HG02852 (cell line): Measurements from ENCODE around the gene MRGPRF.
A peak's percentile ranks its signal among the peaks of the same experiment; 100 is the strongest.

Source experiments
- ATAC-seq: cut with Tn5 transposase; IDR thresholded peaks from one replicate; pipeline ENCODE4 v1.9.1; 2021; ENCODE audit warnings: mild to moderate bottlenecking, moderate library complexity; ENCODE audit not compliant: unreplicated experiment

Gene MRGPRF

DNA sequence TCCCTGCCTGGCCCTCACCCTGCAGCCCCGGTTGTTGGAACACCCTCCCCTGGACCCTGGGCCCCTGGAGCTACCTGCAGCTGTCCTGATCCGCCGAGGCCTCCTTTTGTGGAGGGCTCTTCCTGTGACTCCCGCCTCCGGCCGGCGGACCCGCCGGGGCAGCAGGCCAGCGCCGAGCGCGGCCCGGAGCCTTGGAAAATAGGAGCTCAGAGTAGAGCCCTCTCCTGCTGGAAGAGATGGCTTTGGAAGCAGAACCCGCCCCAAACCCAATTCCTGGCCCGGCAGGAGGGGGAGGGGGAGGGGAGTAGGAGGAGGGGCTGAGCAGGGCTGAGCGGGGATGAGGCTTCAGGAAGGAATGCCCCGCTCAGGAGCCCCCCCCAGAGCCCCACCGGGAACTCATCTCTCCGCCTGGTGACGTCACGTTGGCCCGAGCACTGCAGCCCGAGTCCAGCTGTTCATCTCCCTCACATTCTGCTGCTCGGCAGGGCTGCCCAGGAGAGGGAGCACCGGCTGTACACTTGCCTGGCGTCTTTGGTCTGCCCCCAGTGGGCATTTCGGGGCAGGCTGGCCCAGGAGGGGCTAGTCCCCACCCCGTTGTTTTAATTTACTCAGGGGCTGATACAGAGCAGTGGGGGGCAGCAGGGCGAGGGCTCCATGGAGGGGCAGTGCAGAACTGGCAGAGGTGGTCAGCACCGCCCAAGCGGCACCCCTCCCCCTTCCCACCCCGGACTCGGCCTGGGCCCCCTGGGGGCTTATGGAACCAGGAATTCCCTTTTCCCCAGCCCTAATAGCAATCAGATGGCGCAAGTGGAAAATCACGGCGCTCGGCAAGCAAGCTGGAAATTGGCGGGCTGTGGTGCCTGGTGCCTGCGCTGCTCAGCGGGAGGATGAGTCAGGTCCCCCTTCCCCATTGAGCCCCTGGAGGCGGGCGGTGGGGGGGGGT lies at the start of gene MRGPRF:
Gene MRGPRF (minus strand): TSS at position 238 of the 943 bp plus-strand sequence. CDS start 3,345 bp downstream, outside the sequence.
- no peak for ATAC-seq

DNA sequence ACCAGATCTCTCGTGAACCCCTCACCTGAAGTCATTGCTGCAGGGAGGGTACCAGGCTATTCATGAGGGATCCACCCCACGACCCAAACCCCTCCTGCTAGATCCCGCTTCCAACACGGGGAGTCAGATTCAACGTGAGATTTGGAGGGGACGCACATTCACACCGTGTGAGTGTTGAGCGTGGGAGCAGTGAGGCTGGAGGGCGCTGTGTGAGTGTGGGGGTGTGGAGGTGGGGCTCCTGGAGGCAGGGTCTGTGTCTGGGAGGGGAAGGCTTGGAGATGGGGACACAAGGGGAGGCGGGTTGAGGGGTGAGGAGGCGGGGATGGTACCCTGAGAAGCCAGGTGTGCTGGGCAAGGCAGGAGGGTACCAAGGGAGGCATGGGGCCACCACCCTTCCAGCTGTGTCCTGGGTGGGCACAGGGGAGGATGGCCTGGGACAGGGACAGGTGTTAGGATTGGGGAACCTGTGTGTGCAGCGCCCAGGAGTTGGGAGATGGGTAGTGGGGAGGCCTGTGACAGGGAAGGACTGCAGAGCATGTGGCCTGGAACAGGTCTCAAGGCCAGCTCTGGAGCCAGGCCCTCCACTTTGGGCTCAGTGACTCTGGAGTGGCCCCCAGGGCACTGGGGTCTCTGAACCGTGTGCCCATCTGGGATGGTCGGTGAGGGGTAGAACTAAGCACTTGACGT lies 49.3 kb upstream of the MRGPRF start:
- no peak for ATAC-seq

GRCh38 chr11:69061713-69062053 lies 48.6 kb upstream of the MRGPRF start:
- ATAC-seq, result no peak

- no peak for ATAC-seq
Measured at GRCh38 chr11:69060806-69061712, 48.0 kb upstream of the MRGPRF start.

DNA sequence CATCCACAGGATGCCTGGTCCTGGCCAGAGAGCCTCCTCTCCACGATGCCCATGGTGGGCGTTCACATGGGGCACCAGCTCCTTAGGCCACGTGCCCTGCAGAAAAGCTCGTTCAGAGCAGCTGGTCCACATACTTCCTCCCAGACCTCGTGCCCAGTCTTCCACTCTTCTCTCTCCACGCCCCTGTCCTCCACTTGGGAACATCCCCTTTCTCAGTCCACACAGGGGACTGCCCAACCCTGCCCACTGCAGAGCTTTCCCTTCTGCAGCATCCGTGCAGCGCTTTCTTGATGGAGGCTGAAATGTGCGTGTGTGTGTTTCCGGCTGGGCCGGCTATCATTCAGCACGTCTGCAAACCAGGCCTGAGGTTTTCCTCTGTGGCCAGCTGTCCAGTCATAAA lies 46.9 kb upstream of the MRGPRF start:
- ATAC-seq, result no peak

- ATAC-seq, result no peak
Measured at GRCh38 chr11:69059429-69059828, 46.4 kb upstream of the MRGPRF start.

DNA sequence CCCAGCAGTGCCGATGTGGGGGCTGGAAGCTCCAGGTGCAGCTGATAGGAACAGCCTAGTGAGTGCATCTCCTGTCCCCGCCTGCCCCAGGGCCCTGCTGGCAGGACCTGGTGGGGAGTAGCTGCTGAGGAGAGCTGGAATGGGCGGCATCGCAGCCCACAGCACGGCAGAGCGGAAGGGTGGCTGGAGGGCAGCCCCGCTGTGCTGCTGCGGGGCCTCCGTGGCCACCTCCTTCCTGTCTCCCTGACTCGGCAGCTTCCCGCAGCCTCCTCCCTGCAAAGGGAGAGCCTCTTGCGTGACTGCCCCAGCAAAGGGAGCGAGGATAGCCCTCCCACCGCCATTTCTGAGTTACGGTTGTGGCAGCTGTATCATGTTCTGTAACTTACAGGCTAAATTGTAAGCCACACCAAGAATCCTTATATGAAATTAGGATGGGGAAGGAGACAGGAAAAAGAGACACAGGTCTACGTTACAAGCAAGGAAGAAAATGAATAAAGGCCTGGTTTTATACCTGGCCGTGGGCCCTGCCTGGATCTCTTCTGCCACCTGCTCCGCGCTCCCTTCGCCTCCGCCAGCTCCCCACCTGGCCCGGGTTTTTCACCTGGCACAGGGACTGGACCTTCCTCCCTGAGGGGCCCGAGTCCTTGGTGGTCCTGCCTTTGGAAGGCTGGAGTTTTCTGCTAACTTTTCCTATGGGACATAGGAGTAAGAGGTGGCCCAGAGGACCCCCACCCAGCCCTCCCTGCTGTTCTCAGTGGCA lies 45.6 kb upstream of the MRGPRF start:
- no peak for ATAC-seq

GRCh38 chr11:69057801-69058200 lies 44.8 kb upstream of the MRGPRF start:
- no peak for ATAC-seq

GRCh38 chr11:69057236-69057635 lies 44.2 kb upstream of the MRGPRF start:
- ATAC-seq, result no peak

- ATAC-seq, result peak; percentile 76
Measured at GRCh38 chr11:69055598-69056516, 42.8 kb upstream of the MRGPRF start.

DNA sequence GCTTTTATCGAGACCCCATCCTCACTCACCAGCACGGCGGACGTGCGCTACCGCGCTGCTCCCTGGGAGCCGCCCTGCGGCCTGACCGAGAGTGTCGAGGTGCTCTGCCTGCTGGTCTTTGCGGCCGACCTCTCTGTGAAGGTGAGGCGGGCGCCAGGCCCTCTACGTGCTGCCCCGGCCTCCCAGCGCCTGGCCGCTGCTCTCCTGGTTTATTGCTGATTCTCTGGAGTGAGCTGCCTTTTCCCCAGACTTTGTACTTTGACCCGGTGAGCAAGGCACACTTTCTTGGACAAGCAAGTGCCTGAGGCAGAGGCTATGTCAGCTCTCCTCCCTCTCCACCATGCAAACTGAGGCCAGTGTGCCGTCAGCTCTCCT lies 42.2 kb upstream of the MRGPRF start:
- ATAC-seq, result no peak

DNA sequence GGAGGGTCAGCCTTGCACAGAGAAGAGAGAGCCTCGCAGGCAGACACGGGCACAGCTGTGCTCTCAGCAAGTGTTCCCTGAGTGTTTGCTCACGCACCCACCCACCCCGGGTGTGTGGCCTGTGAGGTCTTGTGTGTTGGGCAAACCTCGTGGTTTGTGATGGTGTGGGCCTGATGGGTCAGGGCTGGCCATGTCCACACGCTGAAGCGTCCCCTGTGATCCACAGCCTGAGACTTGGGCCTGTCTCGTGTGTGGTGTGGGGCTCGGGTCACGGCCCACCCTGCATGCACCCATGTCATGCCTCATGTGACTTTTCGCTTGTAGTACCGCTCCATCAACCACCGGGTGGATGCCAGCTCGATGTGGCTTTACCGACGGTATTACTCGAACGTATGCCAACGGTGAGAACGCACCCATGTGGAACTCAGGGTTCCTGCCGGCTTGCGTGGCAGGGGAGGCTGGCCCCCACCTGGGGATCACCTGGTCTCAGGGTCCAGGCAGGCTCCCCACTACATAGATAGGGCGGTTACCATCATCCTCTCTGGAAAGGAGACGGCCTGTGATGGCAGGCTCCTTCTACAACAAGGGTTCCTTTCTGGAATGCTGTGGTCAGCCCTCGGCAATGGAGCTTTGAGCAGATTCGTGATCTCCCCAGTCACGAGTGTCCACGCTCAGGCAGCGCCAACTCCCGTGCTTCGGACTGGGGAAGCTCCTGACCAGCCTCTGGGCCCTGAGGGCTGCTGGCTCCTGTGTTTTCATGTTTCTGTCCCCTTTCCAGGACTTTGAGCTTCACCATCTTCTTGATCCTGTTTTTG lies 41.6 kb upstream of the MRGPRF start:
- ATAC-seq, result no peak

DNA sequence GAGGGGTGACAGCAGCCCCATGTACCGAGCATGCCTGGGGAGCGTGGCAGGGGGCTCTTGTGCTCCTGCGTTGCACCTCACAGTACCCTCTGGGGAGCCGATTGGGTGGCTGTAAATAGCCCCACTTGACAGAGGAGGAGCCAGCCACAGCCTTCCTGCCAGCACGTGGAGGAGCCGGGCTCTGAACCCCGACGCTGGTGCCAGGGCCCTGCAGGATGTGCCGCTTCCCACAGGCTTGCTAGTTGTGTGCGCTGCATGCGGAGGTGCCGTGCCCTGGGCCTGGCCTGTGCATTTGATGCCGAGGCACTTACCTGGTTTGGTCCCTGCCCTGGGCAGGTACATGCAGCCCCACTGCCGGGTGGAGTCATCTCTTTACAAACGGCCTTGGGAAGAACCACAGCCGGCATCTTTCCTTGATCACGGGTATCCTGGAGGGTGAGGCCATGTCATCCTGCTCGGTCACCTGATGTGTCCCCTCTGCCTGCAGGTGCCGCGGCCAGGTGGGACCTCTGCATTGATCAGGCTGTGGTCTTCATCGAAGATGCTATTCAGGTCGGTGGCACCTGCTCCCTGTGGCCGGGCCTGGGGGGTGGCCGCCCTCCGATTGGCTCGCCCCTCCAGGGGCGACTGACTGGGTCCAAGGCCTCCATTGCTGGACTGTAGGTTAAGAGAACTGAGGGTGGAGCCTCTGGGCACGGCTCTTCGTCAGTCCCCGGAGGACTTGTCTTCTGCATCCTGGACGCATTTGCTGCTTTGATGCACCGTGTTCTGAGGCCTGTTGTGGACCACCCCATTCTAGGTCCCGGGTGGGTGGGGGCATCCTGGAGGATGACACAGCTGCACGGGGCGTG lies 40.7 kb upstream of the MRGPRF start:
- no peak for ATAC-seq

DNA sequence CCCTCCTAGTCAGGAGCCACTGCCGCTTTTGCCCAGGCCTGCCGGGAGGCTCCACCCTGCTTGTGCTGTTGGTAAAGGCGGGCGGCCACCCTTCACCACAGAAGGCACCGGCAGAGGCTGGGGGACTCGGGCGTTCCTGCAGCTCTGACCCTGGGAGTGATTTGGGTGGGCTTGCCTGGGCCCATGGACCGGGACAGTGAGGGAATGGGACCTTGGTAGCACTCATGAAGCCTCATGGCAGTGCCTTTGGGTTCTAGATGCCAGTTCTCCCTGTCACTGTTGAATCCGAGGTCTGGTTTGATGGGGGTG lies 40.1 kb upstream of the MRGPRF start:
- ATAC-seq, result no peak

DNA sequence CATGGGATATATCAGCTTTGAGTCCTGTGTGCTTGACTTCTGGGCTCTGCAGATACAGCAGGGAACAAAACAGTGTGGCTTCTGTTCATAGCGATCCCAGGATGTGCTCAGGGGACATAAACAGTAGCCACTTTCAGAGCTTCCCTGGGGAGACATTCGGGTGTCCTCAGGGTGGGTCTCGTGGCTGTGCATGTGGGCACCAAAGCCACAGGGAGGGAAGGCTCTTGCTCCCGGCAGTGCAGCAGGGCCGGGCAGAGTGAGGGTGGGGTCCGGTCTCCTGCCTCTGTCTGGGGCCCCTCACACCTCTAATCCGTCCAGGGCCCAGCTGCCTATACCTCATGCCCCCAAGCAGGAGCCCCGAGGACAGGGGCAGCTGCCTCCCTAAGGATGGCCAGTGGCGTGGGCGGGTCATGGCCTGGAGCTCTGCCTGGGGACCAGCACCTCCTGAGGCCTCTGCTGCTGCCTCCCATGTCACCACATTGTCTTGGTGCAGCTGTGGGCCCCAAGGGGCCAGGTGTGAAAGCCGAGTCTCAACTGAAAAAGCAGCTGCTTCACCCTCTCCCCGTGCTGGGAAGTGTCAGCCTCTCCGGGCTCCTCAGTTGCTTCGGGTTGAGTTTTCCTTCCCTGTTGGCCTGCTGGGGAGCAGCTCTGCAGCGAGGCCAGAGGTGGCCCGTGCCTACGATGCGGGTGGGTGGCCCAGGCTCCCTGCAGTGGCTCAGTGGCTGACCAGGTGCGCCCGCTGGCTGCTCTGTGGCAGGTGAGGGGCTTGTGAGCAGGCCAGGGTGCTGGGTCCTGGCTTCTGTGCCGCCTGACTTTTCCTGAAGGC lies 39.5 kb upstream of the MRGPRF start:
- no peak for ATAC-seq

DNA sequence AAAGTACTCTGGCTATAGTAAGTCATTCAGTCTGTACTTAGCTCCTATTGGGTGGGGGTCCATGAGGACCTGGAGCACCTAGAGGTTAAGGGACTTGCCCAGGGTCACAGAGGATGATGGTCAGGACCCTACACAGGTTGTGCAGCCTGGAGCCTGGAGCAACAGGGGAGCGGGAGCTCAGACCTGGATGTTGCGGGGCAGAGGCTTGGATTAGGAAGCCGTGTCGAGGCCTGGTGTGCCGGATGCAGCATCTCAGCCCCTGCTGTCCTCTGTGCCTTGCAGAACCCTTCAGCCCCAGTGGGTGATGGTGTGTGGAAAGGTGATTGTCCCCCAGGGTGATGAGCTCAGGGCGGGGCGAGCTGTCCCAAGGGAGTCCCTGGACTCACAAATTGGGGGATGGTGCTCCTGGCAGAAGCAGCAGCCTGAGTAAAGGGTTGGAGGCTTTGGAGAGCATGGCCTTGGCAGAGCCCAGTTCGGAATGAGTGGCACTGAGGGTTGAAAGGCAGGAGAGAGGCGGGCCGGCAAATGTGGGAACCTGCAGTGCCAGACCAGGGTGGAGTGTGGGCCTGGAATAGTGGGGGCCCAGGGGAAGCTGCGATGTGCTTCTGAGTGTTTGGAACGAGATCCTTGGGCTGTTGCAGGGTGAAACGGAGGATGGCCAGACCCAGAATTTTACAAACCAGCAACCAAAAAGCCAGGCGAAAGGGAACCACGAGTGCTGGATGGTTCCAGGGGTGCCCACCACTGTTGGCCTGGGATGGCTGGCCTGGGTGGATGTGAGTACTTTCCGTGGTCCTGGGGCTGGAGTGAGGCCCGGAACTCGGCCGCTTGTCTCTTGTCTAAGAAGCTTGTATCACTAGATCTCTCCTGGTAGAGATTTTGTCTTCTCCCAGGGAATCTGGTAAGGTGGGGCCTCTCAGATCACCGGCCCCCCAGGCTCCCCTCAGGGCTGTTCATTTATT lies 38.6 kb upstream of the MRGPRF start:
- ATAC-seq, result no peak
